Ascending aorta (tissue), 2 donors: ENCODE data around the gene PITX3. TPM values are rescaled to one million over a fixed set of nuclear protein-coding genes. Genes with fewer than 3 reads are reported as not detected.
"Not testable (repeated sequence)": the region's sequence is repeated elsewhere in the genome, so short reads cannot be mapped to it uniquely, and the experiment has no call there.

Source experiments
- DNase-seq, 2 donors: peaks; one replicate each; pipeline ENCODE4 v3.0.0-alpha.2; 2019; ENCODE audit warnings: low spot score in 2 of 2
- H3K27ac ChIP-seq, 2 donors: fragments of 200-600 bp; sonication (generic); one replicate each; pipeline ENCODE4 v1.5.1; 2016 to 2017; ENCODE audit warnings: mild to moderate bottlenecking in 1 of 2
- H3K27me3 ChIP-seq: fragments of 200-600 bp; sonication (generic); one replicate; pipeline ENCODE4 v1.5.1; 2017
- H3K36me3 ChIP-seq, 2 donors: fragments of 200-600 bp; sonication (generic); one replicate each; pipeline ENCODE4 v1.5.1; 2016
- H3K4me1 ChIP-seq, 2 donors: fragments of 200-600 bp; sonication (generic); one replicate each; pipeline ENCODE4 v1.5.1; 2016 to 2017; ENCODE audit warnings: mild to moderate bottlenecking in 1 of 2
- H3K4me3 ChIP-seq, 2 donors: fragments of 200-600 bp; sonication (generic); one replicate each; pipeline ENCODE4 v1.5.1; 2016 to 2017; ENCODE audit warnings: mild to moderate bottlenecking in 1 of 2
- H3K9me3 ChIP-seq, 2 donors: fragments of 200-600 bp; sonication (generic); one replicate each; pipeline ENCODE4 v1.5.1; 2016
- intact Hi-C: fragments of 100-400 bp; cut with DNase I; formaldehyde crosslinking; loops from one replicate; pipeline ENCODE4 v1.15.1; 2023
- total RNA-seq: library from RNA; depleted of rRNA; stranded (reverse); fragments of >200 nt; gene quantifications from one replicate; pipeline ENCODE4 v1.1.0, GENCODE V29; 2016
- TF ChIP-seq, protein P1 (sequence below), 3 experiments: fragments of 200-600 bp in 2 of 3; fragments of 450-650 bp in 1 of 3; sonication (generic) in 2 of 3; IDR thresholded peaks; one replicate each; pipeline ENCODE4 v1.5.1; 2016 to 2019; ENCODE audit warnings: antibody characterized with exemption in 3 of 3, mild to moderate bottlenecking in 1 of 3, moderate library complexity in 1 of 3

The PITX3 gene
- total RNA-seq, 1 donor from 2014 or later: not detected

DNA sequence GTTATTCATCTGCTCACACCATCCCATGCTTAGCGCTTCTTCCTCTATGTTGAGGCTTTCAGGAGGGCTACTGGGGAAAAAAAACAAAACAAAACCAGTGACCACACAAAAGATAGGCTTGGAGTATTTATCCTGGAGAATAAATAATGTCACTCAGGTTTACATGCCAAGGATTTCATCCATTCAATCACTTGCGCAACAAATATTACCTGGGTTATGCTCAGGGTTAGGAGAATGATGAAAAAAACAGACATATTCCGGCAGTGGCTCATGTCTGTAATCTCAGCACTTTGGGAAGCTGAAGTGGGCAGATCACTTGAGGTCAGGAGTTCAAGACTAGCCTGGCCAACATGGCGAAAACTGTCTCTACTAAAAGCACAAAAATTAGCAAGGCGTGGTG lies 18.5 kb downstream of the PITX3 start:
- TF ChIP-seq, protein P1, sequence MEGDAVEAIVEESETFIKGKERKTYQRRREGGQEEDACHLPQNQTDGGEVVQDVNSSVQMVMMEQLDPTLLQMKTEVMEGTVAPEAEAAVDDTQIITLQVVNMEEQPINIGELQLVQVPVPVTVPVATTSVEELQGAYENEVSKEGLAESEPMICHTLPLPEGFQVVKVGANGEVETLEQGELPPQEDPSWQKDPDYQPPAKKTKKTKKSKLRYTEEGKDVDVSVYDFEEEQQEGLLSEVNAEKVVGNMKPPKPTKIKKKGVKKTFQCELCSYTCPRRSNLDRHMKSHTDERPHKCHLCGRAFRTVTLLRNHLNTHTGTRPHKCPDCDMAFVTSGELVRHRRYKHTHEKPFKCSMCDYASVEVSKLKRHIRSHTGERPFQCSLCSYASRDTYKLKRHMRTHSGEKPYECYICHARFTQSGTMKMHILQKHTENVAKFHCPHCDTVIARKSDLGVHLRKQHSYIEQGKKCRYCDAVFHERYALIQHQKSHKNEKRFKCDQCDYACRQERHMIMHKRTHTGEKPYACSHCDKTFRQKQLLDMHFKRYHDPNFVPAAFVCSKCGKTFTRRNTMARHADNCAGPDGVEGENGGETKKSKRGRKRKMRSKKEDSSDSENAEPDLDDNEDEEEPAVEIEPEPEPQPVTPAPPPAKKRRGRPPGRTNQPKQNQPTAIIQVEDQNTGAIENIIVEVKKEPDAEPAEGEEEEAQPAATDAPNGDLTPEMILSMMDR (IDR thresholded peaks at IDR 0.05): no peak
- no peak overlapping the region for H3K4me3 ChIP-seq
- H3K9me3 ChIP-seq: no peaks in the 10 kb centered on the region
- no peak for DNase-seq
- H3K27me3 ChIP-seq: no peaks in the 10 kb centered on the region
- no peaks in the 10 kb centered on the region for H3K36me3 ChIP-seq
- peaks cover 0 to 10% of the 10 kb centered on the region in 2 donors for H3K4me1 ChIP-seq
- intact Hi-C loops: loop anchor here (10.0 kb wide), 1 partner anchor 362 kb away; no protein-coding TSS in a partner anchor
- H3K27ac ChIP-seq: no peak overlapping the region

DNA sequence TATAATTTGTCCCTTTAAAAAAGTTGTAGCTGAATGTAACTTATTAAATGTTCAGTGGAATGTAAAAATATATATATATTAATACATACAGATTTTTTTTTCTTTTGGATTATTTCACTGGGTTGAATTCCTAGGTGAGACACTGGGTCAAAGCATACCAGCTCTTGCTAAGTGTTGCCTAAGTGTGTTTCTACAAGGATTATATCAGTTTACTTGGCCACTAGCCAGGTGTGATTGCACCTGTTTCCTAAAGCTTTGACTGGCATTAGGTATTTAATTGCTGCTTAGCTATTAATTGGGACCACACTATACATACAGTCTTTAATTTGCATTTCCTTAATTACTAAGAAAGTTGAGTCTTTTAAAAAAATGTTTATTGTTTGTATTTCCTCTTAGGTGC lies 20.7 kb downstream of the PITX3 start:
- TF ChIP-seq, protein P1 (IDR thresholded peaks at IDR 0.05): no peak
- DNase-seq: no peak
- Histone ChIP-seq H3K9me3 (no peaks in the 10 kb centered on the region), H3K27ac (no peak overlapping the region), H3K4me1 (peaks cover 0 to under 1% of the 10 kb centered on the region in 2 donors), H3K4me3 (no peak overlapping the region), H3K36me3 (no peaks in the 10 kb centered on the region), H3K27me3 (no peaks in the 10 kb centered on the region)
- intact Hi-C loops: loop anchor here (10.0 kb wide), 1 partner anchor 364 kb away; no protein-coding TSS in a partner anchor

DNA sequence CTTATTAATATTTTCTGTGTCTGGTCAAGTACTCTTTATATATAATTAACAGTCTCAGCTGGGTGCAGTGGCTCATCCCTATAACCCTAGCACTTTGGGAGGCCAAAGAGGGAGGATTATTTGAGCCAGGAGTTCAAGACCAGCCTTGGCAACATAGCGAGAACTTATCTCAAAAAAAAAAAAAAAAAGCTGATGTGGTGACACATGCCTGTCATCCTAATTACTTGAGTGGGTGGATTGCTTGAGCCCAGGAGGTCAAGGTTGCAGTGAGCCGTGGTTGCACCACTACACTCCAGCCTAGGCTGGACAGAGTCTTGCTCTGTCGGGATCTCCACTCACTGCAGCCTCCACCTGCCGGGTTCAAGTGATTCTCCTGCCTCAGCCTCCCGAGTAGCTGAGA lies 21.9 kb downstream of the PITX3 start:
- no peaks in the 10 kb centered on the region for H3K9me3 ChIP-seq
- intact Hi-C loops: no loop called here
- no peaks in the 10 kb centered on the region for H3K36me3 ChIP-seq
- no peaks in the 10 kb centered on the region for H3K27me3 ChIP-seq
- H3K27ac ChIP-seq: no peak overlapping the region
- TF ChIP-seq, protein P1 (IDR thresholded peaks at IDR 0.05): no peak
- no peaks in the 10 kb centered on the region for H3K4me1 ChIP-seq
- H3K4me3 ChIP-seq: no peak overlapping the region
- no peak for DNase-seq

DNA sequence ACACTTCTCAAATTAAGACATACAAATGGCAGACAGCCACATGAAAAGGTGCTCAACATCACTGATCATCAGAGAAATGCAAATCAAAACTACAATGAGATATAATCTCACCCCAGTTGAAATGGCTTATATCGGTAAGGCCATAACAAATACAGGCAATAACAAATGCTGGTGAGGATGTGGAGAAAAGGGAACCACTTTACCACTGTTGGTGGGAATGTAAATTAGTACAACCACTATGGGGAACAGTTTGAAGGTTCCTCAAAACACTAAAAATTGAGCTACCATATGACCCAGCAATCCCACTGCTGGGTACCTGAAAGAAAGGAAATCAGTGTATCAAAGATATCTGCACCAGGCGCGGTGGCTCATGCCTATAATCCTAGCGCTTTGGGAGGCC lies 27.7 kb downstream of the PITX3 start:
- H3K4me3 ChIP-seq, intact Hi-C loops, H3K27ac ChIP-seq, DNase-seq, H3K36me3 ChIP-seq, H3K27me3 ChIP-seq, H3K9me3 ChIP-seq, H3K4me1 ChIP-seq: not testable (repeated sequence)

DNA sequence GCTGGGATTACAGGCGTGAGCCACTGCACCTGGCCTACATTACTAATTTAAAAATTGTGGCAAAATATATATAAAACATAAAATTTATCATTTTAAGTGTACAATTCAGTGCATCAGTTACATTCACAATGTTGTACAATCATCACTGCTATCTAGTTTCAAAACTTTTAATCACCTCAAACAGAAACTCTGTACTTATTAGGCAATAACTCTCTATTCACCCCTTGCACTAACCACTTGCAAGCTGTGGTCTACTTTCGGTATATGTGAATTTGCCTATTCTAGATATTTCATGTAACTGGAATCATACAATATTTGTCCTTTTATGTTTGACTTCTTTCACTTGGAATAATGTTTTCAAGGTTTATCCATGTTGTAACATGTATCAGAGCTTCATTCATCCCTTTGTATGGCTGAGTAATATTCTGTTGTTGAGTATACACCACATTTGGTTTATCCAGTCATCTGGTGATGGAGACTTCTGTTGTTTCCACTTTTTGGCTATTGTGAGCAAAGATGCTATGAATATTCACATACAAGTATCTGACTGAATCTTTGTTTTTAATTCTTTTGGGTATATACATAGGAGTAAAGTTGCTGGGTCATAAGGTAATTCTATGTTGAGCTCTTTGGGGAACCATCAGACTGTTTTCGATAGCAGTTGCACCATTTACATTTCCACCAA lies 29.6 kb downstream of the PITX3 start:
- no peak for DNase-seq
- Histone ChIP-seq H3K36me3 (no peaks in the 10 kb centered on the region), H3K4me3 (no peak overlapping the region), H3K4me1 (no peaks in the 10 kb centered on the region), H3K9me3 (no peaks in the 10 kb centered on the region), H3K27me3 (no peaks in the 10 kb centered on the region), H3K27ac (no peak overlapping the region)
- TF ChIP-seq, protein P1 (IDR thresholded peaks at IDR 0.05): no peak
- intact Hi-C loops: no loop called here

DNA sequence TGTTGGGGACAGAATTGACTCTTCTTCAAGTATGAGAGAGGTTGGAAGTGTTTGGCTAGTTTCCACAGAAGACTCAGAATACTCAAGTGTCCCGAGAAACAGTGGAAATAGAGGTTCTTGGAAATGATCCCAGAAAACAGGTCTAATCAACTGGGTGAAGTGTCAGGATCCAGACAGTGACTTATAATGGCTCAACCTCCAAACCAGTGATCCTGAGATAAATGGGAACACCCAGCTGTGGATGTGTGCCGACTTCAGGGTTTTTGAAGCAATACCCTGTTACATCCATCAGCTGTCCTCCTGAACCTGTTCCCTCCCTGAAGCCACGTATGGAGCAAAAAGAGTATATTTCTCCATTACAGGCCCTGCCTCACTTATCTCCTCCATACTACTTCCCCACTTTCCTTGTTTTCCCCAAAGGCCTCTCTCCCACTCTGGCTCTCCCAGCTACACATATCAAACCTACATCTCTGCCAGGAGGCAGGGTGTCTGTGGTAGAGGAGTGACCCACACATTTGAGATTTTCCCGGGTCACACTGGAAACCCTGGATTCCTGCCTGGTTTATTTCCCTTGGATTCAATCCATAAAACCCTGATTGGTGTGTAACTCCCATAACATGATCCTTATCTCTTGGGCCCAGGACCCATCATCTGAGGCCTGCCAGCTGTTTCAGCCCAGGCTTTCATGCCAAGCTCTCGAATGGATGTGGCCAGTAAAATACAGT lies 32.8 kb downstream of the PITX3 start:
- TF ChIP-seq, protein P1 (IDR thresholded peaks at IDR 0.05): no peak
- Histone ChIP-seq H3K4me1 (no peaks in the 10 kb centered on the region), H3K4me3 (no peak overlapping the region), H3K27ac (no peak overlapping the region), H3K27me3 (no peaks in the 10 kb centered on the region), H3K36me3 (no peaks in the 10 kb centered on the region), H3K9me3 (peaks cover 0 to 6% of the 10 kb centered on the region in 2 donors)
- DNase-seq: no peak
- intact Hi-C loops: no loop called here
